Heart left ventricle (tissue), 13 donors: Measurements from ENCODE around the gene TGIF1.

ENCODE experiments used
- POLR2A ChIP-seq, 2 donors: fragments of 450-650 bp; IDR thresholded peaks; one replicate each; pipeline ENCODE4 v1.6.1; 2017; ENCODE audit warnings: antibody characterized with exemption in 2 of 2, mild to moderate bottlenecking in 2 of 2, moderate library complexity in 2 of 2
- TF ChIP-seq, protein P1 (sequence below), 12 donors: fragments of 200-600 bp; sonication (generic) in 4 of 12; IDR thresholded peaks; one replicate each; pipeline versions ENCODE4 v1.5.0 to v1.8.0; 2018 to 2022; ENCODE audit warnings: antibody characterized with exemption in 12 of 12, mild to moderate bottlenecking in 5 of 12
- donor health status: ischemic (EF 13 %, LVEDD 7.1; RV severe dilation, severe dysfunction).
- donor health status: DM: no; HTN: yes; CAD: no.
- donor health status: DM: no; HTN: no; CAD: no.
- donor health status: ischemic (EF 25% LVEDD 6.9; RV normal size, moderate dysfunction).
- donor health status: ischemic (EF 25% LVEDD 5.7; RV mildly dilated, moderate dysfunction).
- donor health status: ischemic (EF 35%, LVEDD 5.7; RV mildly dilated, moderate dysfunction).
- donor health status: nonischemic (EF 11% LVEDD 7.7; RV severe dilation, severe dysfunction).
- donor health status: DM: yes; HTN: yes; CAD: no.
- donor health status: PGD.
- donor health status: ischemic (EF 29% LVEDD 5.4; RV normal size, mild dysfunction).
- donor health status: nonischemic (EF 23%, LVEDD 6.1; RV moderate dilation, normal function).

DNA sequence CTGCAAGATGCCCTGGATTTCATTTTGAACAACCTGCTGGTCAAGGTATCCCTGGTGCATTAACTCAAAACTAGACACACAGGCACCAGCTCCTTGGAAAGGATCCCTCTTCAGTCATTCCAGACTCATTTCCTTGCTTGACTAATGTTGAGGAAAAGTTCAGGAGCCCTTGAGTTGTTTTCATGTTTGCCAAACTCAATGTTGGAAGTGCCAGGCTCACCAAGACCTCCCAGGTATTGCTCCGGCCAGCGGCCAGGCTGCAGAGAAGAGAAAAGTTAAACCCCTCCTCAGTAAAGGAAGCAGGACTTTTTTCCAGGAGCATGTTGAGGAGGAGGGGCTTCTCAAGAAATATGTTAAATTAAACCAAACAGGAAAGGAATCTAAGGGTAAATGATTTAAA lies 42.7 kb downstream of the TGIF1 start:
- TF ChIP-seq, protein P1, sequence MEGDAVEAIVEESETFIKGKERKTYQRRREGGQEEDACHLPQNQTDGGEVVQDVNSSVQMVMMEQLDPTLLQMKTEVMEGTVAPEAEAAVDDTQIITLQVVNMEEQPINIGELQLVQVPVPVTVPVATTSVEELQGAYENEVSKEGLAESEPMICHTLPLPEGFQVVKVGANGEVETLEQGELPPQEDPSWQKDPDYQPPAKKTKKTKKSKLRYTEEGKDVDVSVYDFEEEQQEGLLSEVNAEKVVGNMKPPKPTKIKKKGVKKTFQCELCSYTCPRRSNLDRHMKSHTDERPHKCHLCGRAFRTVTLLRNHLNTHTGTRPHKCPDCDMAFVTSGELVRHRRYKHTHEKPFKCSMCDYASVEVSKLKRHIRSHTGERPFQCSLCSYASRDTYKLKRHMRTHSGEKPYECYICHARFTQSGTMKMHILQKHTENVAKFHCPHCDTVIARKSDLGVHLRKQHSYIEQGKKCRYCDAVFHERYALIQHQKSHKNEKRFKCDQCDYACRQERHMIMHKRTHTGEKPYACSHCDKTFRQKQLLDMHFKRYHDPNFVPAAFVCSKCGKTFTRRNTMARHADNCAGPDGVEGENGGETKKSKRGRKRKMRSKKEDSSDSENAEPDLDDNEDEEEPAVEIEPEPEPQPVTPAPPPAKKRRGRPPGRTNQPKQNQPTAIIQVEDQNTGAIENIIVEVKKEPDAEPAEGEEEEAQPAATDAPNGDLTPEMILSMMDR (IDR thresholded peaks at IDR 0.05): no peak
- no peak for TF ChIP-seq POLR2A (IDR thresholded peaks at IDR 0.05)
